HFFc6 (cell line): ENCODE data around the gene RNASE4. TPM values are rescaled to one million over a fixed set of nuclear protein-coding genes. Genes with fewer than 3 reads are reported as not detected.

Experiments used
- DNase-seq: peaks from one replicate; pipeline ENCODE4 v3.0.0-alpha.2; 2018
- H3K27ac Mint-ChIP-seq: 2 replicates; pipeline ENCODE4 v1.8.0; 2020; ENCODE audit warnings: mild to moderate bottlenecking, mixed read lengths
- H3K27me3 Mint-ChIP-seq: 2 replicates; pipeline ENCODE4 v1.8.0; 2021; ENCODE audit warnings: mild to moderate bottlenecking, moderate library complexity, mixed read lengths; ENCODE audit not compliant: insufficient read depth
- H3K36me3 Mint-ChIP-seq: 2 replicates; pipeline ENCODE4 v1.8.0; 2021; ENCODE audit warnings: low read depth, mixed read lengths
- H3K4me1 Mint-ChIP-seq: 2 replicates; pipeline ENCODE4 v1.8.0; 2020; ENCODE audit warnings: low read depth, mixed read lengths
- H3K4me3 Mint-ChIP-seq: 2 replicates; pipeline ENCODE4 v1.8.0; 2020; ENCODE audit warnings: mild to moderate bottlenecking, moderate library complexity, mixed read lengths
- H3K9me3 Mint-ChIP-seq: 2 replicates; pipeline ENCODE4 v1.8.0; 2020; ENCODE audit warnings: mild to moderate bottlenecking, mixed read lengths
- CTCF ChIP-seq: fragments of 200-600 bp; sonication (generic); IDR thresholded peaks from 2 replicates; pipeline ENCODE4 v1.5.0; 2021; ENCODE audit warnings: antibody characterized with exemption, mild to moderate bottlenecking
- total RNA-seq, 6 experiments: library from RNA; stranded (reverse); fragmentation: NEBNext Ultra II Directional; extraction: Animal tissue kit (Norgen Biotek cat#: 25700); gene quantifications; 2 replicates in 1 of 6; 3 replicates in 5 of 6; pipeline ENCODE4 v1.2.3, GENCODE V29; 2021

RNASE4 gene
- total RNA-seq, 6 experiments from 2014 or later = 2.8 to 6.9 (median 5.3) TPM

- Mint-ChIP-seq H3K4me1 (peaks cover 6% of the 10 kb centered on the region), H3K27ac (no peak overlapping the region), H3K27me3 (peaks cover 37% of the 10 kb centered on the region), H3K36me3 (no peaks in the 10 kb centered on the region), H3K9me3 (no peaks in the 10 kb centered on the region), H3K4me3 (peak overlapping the region; percentile 81)
- DNase-seq = peak; percentile 85
- TF ChIP-seq CTCF = no peak
Observed at GRCh38 chr14:20652996-20653975, 31.1 kb upstream of the RNASE4 start.

- no peaks in the 10 kb centered on the region for H3K36me3 Mint-ChIP-seq
- TF ChIP-seq CTCF = no peak
- peaks cover 6% of the 10 kb centered on the region for H3K4me1 Mint-ChIP-seq
- peaks cover 36% of the 10 kb centered on the region for H3K27me3 Mint-ChIP-seq
- H3K4me3 Mint-ChIP-seq = no peak overlapping the region
- no peaks in the 10 kb centered on the region for H3K9me3 Mint-ChIP-seq
- H3K27ac Mint-ChIP-seq = no peak overlapping the region
- no peak for DNase-seq
Observed at GRCh38 chr14:20655851-20656250, 28.5 kb upstream of the RNASE4 start.

- no peaks in the 10 kb centered on the region for H3K36me3 Mint-ChIP-seq
- H3K27me3 Mint-ChIP-seq = peaks cover 36% of the 10 kb centered on the region
- peaks cover 6% of the 10 kb centered on the region for H3K4me1 Mint-ChIP-seq
- no peak for DNase-seq
- H3K4me3 Mint-ChIP-seq = no peak overlapping the region
- H3K27ac Mint-ChIP-seq = no peak overlapping the region
- no peak for TF ChIP-seq CTCF
- no peaks in the 10 kb centered on the region for H3K9me3 Mint-ChIP-seq
Observed at GRCh38 chr14:20656274-20656673, 28.1 kb upstream of the RNASE4 start.

- Mint-ChIP-seq H3K27me3 (peaks cover 36% of the 10 kb centered on the region), H3K4me3 (no peak overlapping the region), H3K36me3 (no peaks in the 10 kb centered on the region), H3K9me3 (no peaks in the 10 kb centered on the region), H3K4me1 (peaks cover 6% of the 10 kb centered on the region), H3K27ac (no peak overlapping the region)
- peak; percentile 34 for DNase-seq
- peak; percentile 38; the same call in 1 of the 2 replicates for TF ChIP-seq CTCF
Observed at GRCh38 chr14:20657216-20658211, 26.8 kb upstream of the RNASE4 start.

- no peak for DNase-seq
- Mint-ChIP-seq H3K36me3 (no peaks in the 10 kb centered on the region), H3K9me3 (no peaks in the 10 kb centered on the region), H3K27me3 (peaks cover 35% of the 10 kb centered on the region), H3K4me3 (no peak overlapping the region), H3K4me1 (peaks cover 10% of the 10 kb centered on the region), H3K27ac (no peak overlapping the region)
- TF ChIP-seq CTCF = no peak
Observed at GRCh38 chr14:20658246-20658645, 26.1 kb upstream of the RNASE4 start.
